Parathyroid adenoma (tissue), 2 donors: ENCODE measurements around the gene MROH7.

Source experiments
- H2AFZ ChIP-seq: fragments of 300-600 bp; sonication (generic); one replicate; pipeline ENCODE4 v1.7.0; 2017; ENCODE audit warnings: antibody characterized with exemption, mild to moderate bottlenecking
- H3K27ac ChIP-seq: fragments of 300-600 bp; sonication (generic); one replicate; pipeline ENCODE4 v1.7.0; 2017
- H3K27me3 ChIP-seq: fragments of 300-600 bp; sonication (generic); one replicate; pipeline ENCODE4 v1.7.0; 2017; ENCODE audit warnings: low read length; ENCODE audit not compliant: control insufficient read depth, insufficient read depth
- H3K36me3 ChIP-seq: fragments of 300-600 bp; sonication (generic); one replicate; pipeline ENCODE4 v1.7.0; 2017; ENCODE audit warnings: low read length; ENCODE audit not compliant: control insufficient read depth, insufficient read depth
- H3K4me1 ChIP-seq: fragments of 300-600 bp; sonication (generic); one replicate; pipeline ENCODE4 v1.7.0; 2017; ENCODE audit warnings: control low read depth
- H3K4me2 ChIP-seq: fragments of 300-600 bp; sonication (generic); one replicate; pipeline ENCODE4 v1.7.0; 2017; ENCODE audit warnings: low read length
- H3K4me3 ChIP-seq: fragments of 300-600 bp; sonication (generic); one replicate; pipeline ENCODE4 v1.7.0; 2017; ENCODE audit warnings: low read depth, low read length
- H3K79me2 ChIP-seq: fragments of 300-600 bp; sonication (generic); one replicate; pipeline ENCODE4 v1.7.0; 2017; ENCODE audit warnings: control low read depth
- H3K9ac ChIP-seq: fragments of 300-600 bp; sonication (generic); one replicate; pipeline ENCODE4 v1.7.0; 2017; ENCODE audit warnings: mild to moderate bottlenecking
- H3K9me3 ChIP-seq: fragments of 300-600 bp; sonication (generic); one replicate; pipeline ENCODE4 v1.7.0; 2017; ENCODE audit warnings: low read length; ENCODE audit not compliant: control insufficient read depth
- CTCF ChIP-seq: fragments of 300-600 bp; sonication (generic); IDR thresholded peaks from one replicate; pipeline ENCODE4 v1.7.0; 2017; ENCODE audit warnings: antibody characterized with exemption, mild to moderate bottlenecking
- donor health status: primary hyperparathyroidism.

Gene MROH7

GRCh38 chr1:54742282-54742681 is 100.7 kb downstream of the MROH7 start:
- no peak for TF ChIP-seq CTCF
- H3K27me3 ChIP-seq = no peaks in the 10 kb centered on the region
- H3K79me2 ChIP-seq = no peaks in the 10 kb centered on the region
- H2AFZ ChIP-seq = no peak overlapping the region
- no peak overlapping the region for H3K4me3 ChIP-seq
- H3K4me2 ChIP-seq = no peak overlapping the region
- no peaks in the 10 kb centered on the region for H3K4me1 ChIP-seq
- H3K9ac ChIP-seq = no peak overlapping the region
- no peaks in the 10 kb centered on the region for H3K9me3 ChIP-seq
- no peak overlapping the region for H3K27ac ChIP-seq
- H3K36me3 ChIP-seq = no peaks in the 10 kb centered on the region

- H3K27me3 ChIP-seq = no peaks in the 10 kb centered on the region
- no peaks in the 10 kb centered on the region for H3K4me1 ChIP-seq
- H3K36me3 ChIP-seq = no peaks in the 10 kb centered on the region
- no peak overlapping the region for H3K9ac ChIP-seq
- H3K4me3 ChIP-seq = no peak overlapping the region
- no peaks in the 10 kb centered on the region for H3K79me2 ChIP-seq
- H3K27ac ChIP-seq = no peak overlapping the region
- no peak for TF ChIP-seq CTCF
- H3K4me2 ChIP-seq = no peak overlapping the region
- H2AFZ ChIP-seq = no peak overlapping the region
- no peaks in the 10 kb centered on the region for H3K9me3 ChIP-seq
Observed at GRCh38 chr1:54743416-54744226, 102.0 kb downstream of the MROH7 start.

GRCh38 chr1:54744696-54745095 is 103.1 kb downstream of the MROH7 start:
- Histone ChIP-seq H3K27me3 (no peaks in the 10 kb centered on the region), H3K4me3 (no peak overlapping the region), H3K79me2 (no peaks in the 10 kb centered on the region), H3K4me2 (no peak overlapping the region), H3K27ac (no peak overlapping the region), H3K36me3 (no peaks in the 10 kb centered on the region), H3K9me3 (no peaks in the 10 kb centered on the region), H3K9ac (no peak overlapping the region), H3K4me1 (no peaks in the 10 kb centered on the region), H2AFZ (no peak overlapping the region)
- no peak for TF ChIP-seq CTCF

GRCh38 chr1:54745274-54745673 is 103.7 kb downstream of the MROH7 start:
- TF ChIP-seq CTCF = no peak
- no peaks in the 10 kb centered on the region for H3K36me3 ChIP-seq
- H3K79me2 ChIP-seq = no peaks in the 10 kb centered on the region
- H3K9me3 ChIP-seq = no peaks in the 10 kb centered on the region
- H3K27me3 ChIP-seq = no peaks in the 10 kb centered on the region
- H3K4me3 ChIP-seq = no peak overlapping the region
- no peak overlapping the region for H3K27ac ChIP-seq
- H3K4me2 ChIP-seq = no peak overlapping the region
- no peak overlapping the region for H2AFZ ChIP-seq
- H3K4me1 ChIP-seq = no peaks in the 10 kb centered on the region
- no peak overlapping the region for H3K9ac ChIP-seq

- H3K4me2 ChIP-seq = no peak overlapping the region
- H3K79me2 ChIP-seq = no peaks in the 10 kb centered on the region
- no peak overlapping the region for H3K4me3 ChIP-seq
- H3K36me3 ChIP-seq = no peaks in the 10 kb centered on the region
- TF ChIP-seq CTCF = no peak
- no peak overlapping the region for H3K27ac ChIP-seq
- no peaks in the 10 kb centered on the region for H3K27me3 ChIP-seq
- no peak overlapping the region for H3K9ac ChIP-seq
- no peaks in the 10 kb centered on the region for H3K4me1 ChIP-seq
- no peak overlapping the region for H2AFZ ChIP-seq
- H3K9me3 ChIP-seq = no peaks in the 10 kb centered on the region
Observed at GRCh38 chr1:54745864-54746263, 104.3 kb downstream of the MROH7 start.
